Activated CD8-positive, alpha-beta memory T cell treated with anti-CD3 and anti-CD28 coated beads for 1 hour (primary cell): ENCODE data around the gene INSYN1.
"Not testable (repeated sequence)": the region's sequence is repeated elsewhere in the genome, so short reads cannot be mapped to it uniquely, and the experiment has no call there.

Experiments used
- DNase-seq, 2 donors: peaks; one replicate each; pipeline ENCODE4 v3.0.0-alpha.2; 2020; ENCODE audit warnings: low read depth in 1 of 2; ENCODE audit errors: extremely low read depth in 1 of 2

INSYN1 gene

GRCh38 chr15:73750438-73750837, 2.7 kb downstream of the INSYN1 start:
- no peak for DNase-seq

GRCh38 chr15:73749971-73750370, 3.2 kb downstream of the INSYN1 start:
- DNase-seq: no peak

GRCh38 chr15:73749533-73749932, 3.6 kb downstream of the INSYN1 start:
- DNase-seq: no peak

DNA sequence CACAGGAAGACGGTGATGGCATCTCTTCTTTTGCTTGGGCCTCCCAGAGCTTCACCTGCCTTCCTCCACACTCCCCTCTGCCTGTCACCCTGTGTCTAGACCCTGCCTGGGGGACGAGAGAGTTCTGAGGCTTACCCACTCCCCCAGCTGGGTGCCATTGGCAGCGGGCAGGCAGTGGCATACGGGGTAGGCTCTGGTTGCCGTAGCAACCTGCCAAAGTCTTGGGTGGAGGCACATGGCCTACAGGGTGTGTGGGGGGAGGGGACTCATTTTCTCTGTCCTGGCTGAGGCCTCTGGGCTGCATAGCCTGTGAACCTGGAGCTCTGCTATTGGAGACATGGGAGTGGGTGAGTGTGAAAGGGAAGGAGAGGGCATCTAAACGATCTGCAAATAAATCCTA, 4.4 kb downstream of the INSYN1 start:
- no peak for DNase-seq

GRCh38 chr15:73747847-73748590, 5.1 kb downstream of the INSYN1 start:
- DNase-seq: no peak

- no peak for DNase-seq
Observed at GRCh38 chr15:73746883-73747282, 6.3 kb downstream of the INSYN1 start.

- no peak for DNase-seq
Observed at GRCh38 chr15:73746261-73746660, 6.9 kb downstream of the INSYN1 start.

DNA sequence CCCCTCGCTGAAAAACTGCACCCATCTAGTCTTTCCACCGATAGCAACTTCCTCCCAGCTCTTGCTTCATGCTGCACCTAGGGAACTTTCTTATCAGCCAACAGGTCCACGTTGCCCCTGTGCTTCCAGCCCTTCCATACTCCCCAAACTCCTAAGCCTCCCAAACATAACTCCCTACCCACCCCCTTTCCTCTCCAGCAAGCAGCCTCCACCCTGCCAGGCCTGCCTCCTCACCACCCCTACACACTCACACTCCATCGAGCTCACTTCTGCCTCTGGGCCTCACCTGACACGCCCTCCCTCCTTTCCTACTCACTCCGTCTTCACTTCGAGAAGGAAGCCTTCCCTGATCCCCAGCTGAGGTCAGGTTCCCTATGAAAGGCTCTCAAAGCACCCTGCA, 8.1 kb downstream of the INSYN1 start:
- no peak for DNase-seq

- DNase-seq: no peak
Observed at GRCh38 chr15:73744293-73744692, 8.9 kb downstream of the INSYN1 start.

GRCh38 chr15:73741321-73741836, 11.8 kb downstream of the INSYN1 start:
- DNase-seq: no peak

- DNase-seq: no peak
Observed at GRCh38 chr15:73740152-73741048, 12.8 kb downstream of the INSYN1 start.

DNA sequence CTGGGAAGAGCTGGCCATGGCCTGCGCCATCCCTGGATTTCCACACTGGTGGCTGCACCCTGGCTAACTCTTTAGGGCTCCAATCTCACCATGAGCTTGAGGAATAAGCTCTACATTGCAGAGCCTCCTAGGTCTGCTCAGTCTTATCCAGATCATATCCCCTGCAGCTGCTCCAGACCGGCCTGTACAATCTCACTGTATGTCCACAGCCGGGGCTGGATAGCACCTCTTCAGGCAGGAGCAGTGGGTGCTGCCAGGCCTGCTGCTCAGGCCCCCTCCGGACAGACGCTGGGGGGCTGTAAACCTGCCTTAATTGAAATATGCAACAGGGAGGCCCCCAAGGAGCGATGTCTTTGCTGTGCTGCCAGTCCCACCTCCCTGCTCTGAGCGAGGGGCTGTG, 15.6 kb downstream of the INSYN1 start:
- no peak for DNase-seq

DNA sequence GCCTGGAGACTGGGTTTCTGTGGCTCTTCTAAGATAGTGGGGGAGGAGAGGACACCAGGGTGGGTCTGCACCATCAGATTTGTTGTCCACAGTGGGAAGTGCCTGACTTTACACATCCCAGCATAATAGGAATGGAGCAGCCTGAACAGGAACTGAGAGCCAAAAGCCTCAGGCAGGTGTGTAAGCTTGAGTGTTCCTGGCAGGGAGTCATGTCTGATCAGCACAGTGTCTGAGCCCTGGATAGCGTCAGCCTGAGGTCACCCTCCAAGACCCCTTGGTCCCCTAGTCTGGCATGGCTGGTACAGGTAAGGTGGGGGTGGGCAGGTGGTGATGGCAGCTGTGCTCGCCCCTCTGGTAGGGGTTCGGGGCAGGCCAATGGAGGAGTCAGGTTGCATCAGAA, 20.2 kb downstream of the INSYN1 start:
- DNase-seq: no peak

GRCh38 chr15:73732051-73732450, 21.1 kb downstream of the INSYN1 start:
- DNase-seq: not testable (repeated sequence)

DNA sequence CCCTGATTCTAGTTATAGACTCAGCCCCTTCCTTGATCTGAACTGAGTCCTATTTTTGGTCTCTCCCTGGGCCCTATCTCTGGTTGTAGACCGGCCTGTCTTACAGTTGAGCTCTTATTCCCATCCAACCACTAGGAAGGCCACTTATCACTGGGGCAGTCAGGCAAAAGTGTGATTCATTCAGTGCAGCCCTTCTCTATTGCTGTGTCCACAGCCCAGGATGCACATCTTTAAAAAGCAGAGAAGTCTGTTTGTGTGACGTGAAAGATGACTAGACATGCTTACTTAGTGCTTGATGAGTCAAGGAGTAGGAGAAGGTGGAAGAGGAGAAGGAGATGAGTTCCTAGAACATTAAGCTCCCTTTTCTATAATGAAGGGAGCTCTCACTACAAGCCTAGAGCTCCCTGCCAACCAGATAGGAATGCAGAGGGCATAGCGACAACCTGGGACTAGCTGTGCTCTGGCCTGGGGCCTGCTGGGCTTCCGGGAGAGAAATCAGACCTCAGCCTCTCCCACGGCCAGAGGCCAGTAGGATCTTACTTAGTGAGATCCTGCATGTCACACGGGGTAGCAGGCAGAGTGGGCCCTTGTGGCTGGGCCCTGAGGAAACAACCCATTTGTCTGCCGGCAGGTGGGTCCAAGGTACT, 25.7 kb downstream of the INSYN1 start:
- DNase-seq: no peak

GRCh38 chr15:73724212-73724611, 28.9 kb downstream of the INSYN1 start:
- DNase-seq: no peak

- DNase-seq: no peak
Observed at GRCh38 chr15:73723191-73723590, 30.0 kb downstream of the INSYN1 start.

DNA sequence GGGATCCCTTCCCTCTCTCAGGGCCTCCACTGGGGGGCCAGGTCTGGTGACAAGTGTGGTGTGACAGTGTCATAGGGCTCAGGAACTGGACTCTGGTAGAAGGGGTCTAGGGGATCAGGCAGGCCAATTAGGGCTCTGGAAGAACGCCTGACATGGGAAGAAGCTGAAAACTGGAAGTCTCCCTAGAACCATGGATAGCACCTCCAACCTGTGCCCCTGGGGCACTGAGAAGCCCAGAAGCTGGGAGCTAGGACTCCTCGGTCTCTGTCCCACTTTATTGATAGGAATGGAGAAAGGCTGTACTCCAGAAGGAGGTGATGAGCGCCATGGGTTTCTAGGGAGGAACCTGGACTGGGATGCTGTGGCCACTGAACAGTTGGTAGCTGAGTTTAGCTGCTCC, 30.7 kb downstream of the INSYN1 start:
- no peak for DNase-seq

- no peak for DNase-seq
Observed at GRCh38 chr15:73718694-73719093, 34.5 kb downstream of the INSYN1 start.

DNA sequence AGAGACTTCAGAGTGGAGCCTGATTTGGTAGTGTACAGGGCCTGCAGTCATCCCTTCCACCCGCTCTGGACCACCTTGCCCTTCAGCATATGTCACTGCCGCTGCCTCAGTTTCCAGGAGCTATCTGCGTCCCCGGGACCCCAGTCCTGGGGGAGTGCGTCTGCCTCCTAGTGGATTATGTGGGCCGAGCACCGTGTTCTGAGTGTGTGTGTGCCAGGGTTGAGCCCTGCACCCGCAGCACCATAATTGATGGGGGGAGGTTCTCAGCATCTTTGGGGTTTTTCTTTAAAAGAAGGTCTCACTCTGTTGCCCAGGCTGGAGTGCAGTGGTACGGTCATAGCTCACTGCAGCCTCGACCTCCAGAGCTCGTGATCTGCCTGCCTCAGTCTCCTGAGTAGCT, 35.3 kb downstream of the INSYN1 start:
- no peak for DNase-seq

GRCh38 chr15:73717206-73717605, 35.9 kb downstream of the INSYN1 start:
- no peak for DNase-seq
